HepG2 (cell line): ENCODE results near the gene ARL16. TPM values are rescaled to one million over a fixed set of nuclear protein-coding genes. Genes with fewer than 3 reads are reported as not detected.

Source experiments
- CBX2 ChIP-seq, 2 experiments: fragments of 200-600 bp in 1 of 2; sonication (generic); formaldehyde crosslinking in 1 of 2; IDR thresholded peaks; 2 replicates each; pipeline versions ENCODE4 v1.7.0 to v1.8.1; 2018 to 2022; ENCODE audit warnings: low read depth in 2 of 2, low read length in 1 of 2, mild to moderate bottlenecking in 1 of 2, missing genetic modification reagents in 1 of 2
- CHCHD3 ChIP-seq: sonication (generic); formaldehyde crosslinking; IDR thresholded peaks from 2 replicates; pipeline ENCODE4 v1.8.0; 2022; ENCODE audit warnings: mild to moderate bottlenecking, missing genetic modification reagents, moderate library complexity
- JUNB ChIP-seq: sonication (generic); formaldehyde crosslinking; IDR thresholded peaks from 2 replicates; pipeline ENCODE4 v1.8.0; 2022; ENCODE audit warnings: missing genetic modification reagents, mild to moderate bottlenecking, borderline replicate concordance
- JUND ChIP-seq: sonication (generic); formaldehyde crosslinking; IDR thresholded peaks from 2 replicates; pipeline ENCODE4 v1.8.0; 2022; ENCODE audit warnings: mild to moderate bottlenecking, missing genetic modification reagents
- MIER3 ChIP-seq: IDR thresholded peaks from 2 replicates; pipeline ENCODE4 v1.6.1; 2016; ENCODE audit warnings: missing compliant biosample characterization, borderline replicate concordance
- NFIC ChIP-seq: IDR thresholded peaks from 2 replicates; pipeline ENCODE4 v1.6.1; 2012; ENCODE audit warnings: mild to moderate bottlenecking, low read length, inconsistent platforms
- NFYB ChIP-seq: sonication (generic); formaldehyde crosslinking; IDR thresholded peaks from 2 replicates; pipeline ENCODE4 v1.4.0; 2020; ENCODE audit warnings: missing genetic modification reagents
- PAX8 ChIP-seq: sonication (generic); formaldehyde crosslinking; IDR thresholded peaks from 2 replicates; pipeline ENCODE4 v1.8.0; 2022; ENCODE audit warnings: mild to moderate bottlenecking, missing genetic modification reagents, borderline replicate concordance
- REXO4 ChIP-seq: sonication (generic); formaldehyde crosslinking; IDR thresholded peaks from 2 replicates; pipeline ENCODE4 v1.8.0; 2022; ENCODE audit warnings: missing genetic modification reagents, mild to moderate bottlenecking, borderline replicate concordance
- RFXANK ChIP-seq: IDR thresholded peaks from 2 replicates; pipeline ENCODE4 v1.6.1; 2016
- SP1 ChIP-seq, 2 experiments: fragments of 450-650 bp in 1 of 2; sonication (generic) in 1 of 2; formaldehyde crosslinking in 1 of 2; IDR thresholded peaks; 2 replicates each; pipeline versions ENCODE4 v1.4.0 to v1.6.1; 2016 to 2020; ENCODE audit warnings: missing genetic modification reagents in 1 of 2
- ZC3H4 ChIP-seq: sonication (generic); formaldehyde crosslinking; IDR thresholded peaks from 2 replicates; pipeline ENCODE4 v1.4.0; 2020; ENCODE audit warnings: missing genetic modification reagents, borderline replicate concordance
- ZNF773 ChIP-seq: sonication (generic); formaldehyde crosslinking; IDR thresholded peaks from 2 replicates; pipeline ENCODE4 v1.4.0; 2020; ENCODE audit warnings: missing genetic modification reagents, borderline replicate concordance
- polyA plus RNA-seq, 8 experiments: library from polyadenylated mRNA; depleted of rRNA in 3 of 8; stranded (reverse) in 7 of 8; unstranded in 1 of 8; fragments of >200 nt; fragmentation: Illumina TruSeq in 4 of 8; extraction: Trizol in 4 of 8; gene quantifications; 2 replicates each; pipeline versions ENCODE4 v1.2.1 to v1.2.3, GENCODE V29; 2011 to 2016; ENCODE audit warnings: low read depth in 4 of 8, missing spikeins in 1 of 8, mixed read lengths in 1 of 8; ENCODE audit not compliant: insufficient read depth in 1 of 8
- total RNA-seq, 5 experiments: library from RNA; depleted of rRNA; stranded (reverse); fragments of >200 nt; fragmentation: Illumina TruSeq; extraction: Trizol; gene quantifications; 2 replicates each; pipeline ENCODE4 v1.2.3, GENCODE V29; 2016; ENCODE audit warnings: low read depth in 1 of 5
- TF ChIP-seq, protein P1 (sequence below): sonication (generic); formaldehyde crosslinking; IDR thresholded peaks from 2 replicates; pipeline ENCODE4 v1.4.0; 2020; ENCODE audit warnings: missing genetic modification reagents
- TF ChIP-seq, protein P2 (sequence below): sonication (generic); formaldehyde crosslinking; IDR thresholded peaks from 2 replicates; pipeline ENCODE4 v1.5.0; 2020; ENCODE audit warnings: missing genetic modification reagents, mild to moderate bottlenecking, borderline replicate concordance
- TF ChIP-seq, protein P3 (sequence below): sonication (generic); formaldehyde crosslinking; conservative IDR thresholded peaks from 2 replicates; pipeline ENCODE4 v1.8.0; 2022; ENCODE audit warnings: mild to moderate bottlenecking, moderate library complexity, missing genetic modification reagents
- TF ChIP-seq, protein P4 (sequence below): sonication (generic); formaldehyde crosslinking; IDR thresholded peaks from 2 replicates; pipeline ENCODE4 v1.4.0; 2020; ENCODE audit warnings: missing genetic modification reagents; ENCODE audit errors: not compliant biosample characterization
- TF ChIP-seq, protein P5 (sequence below): sonication (generic); formaldehyde crosslinking; IDR thresholded peaks from 2 replicates; pipeline ENCODE4 v1.4.0; 2020; ENCODE audit warnings: low read depth, mild to moderate bottlenecking, missing genetic modification reagents

Gene ARL16
- total and polyA plus RNA-seq, 2 of the 13 experiments (the other 11 are each of a cell fraction or from before 2014, with no cell fraction given): 20.8 to 30.8 TPM

DNA sequence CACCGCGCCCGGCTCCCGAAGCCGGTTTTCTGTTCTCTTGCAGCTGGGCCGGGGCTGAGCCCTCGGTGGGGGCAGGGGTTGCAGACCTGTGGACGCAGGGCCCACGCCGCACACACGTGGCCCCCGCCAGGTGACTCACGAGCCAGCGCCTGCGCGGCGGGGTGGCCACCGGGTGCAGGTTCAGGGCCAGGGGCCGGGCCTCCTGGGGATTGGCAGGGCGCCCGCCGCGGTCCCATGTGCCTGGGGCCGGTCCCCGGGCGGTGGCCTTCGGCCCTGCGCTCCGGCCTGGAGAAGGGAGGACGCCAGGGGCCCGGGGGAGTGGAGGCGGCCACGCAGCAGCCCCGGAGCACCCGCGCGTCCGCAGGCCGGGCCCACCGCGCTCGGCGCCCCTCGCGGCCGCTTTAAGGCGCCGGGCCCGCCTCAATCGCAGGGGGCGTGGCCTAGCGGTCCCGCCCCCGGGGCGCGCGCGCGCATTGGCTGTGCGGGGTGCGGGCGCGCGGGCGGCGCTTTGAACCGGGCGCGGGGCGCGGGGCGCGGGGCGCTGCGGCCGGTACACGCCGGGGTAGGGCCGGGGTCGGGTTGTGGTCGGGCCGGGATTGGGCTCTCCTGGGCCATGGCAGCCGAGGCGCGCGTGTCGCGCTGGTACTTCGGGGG, 28.3 kb upstream of the ARL16 start, which contains the start of gene SLC25A10 (continued):
- TF ChIP-seq, protein P1, sequence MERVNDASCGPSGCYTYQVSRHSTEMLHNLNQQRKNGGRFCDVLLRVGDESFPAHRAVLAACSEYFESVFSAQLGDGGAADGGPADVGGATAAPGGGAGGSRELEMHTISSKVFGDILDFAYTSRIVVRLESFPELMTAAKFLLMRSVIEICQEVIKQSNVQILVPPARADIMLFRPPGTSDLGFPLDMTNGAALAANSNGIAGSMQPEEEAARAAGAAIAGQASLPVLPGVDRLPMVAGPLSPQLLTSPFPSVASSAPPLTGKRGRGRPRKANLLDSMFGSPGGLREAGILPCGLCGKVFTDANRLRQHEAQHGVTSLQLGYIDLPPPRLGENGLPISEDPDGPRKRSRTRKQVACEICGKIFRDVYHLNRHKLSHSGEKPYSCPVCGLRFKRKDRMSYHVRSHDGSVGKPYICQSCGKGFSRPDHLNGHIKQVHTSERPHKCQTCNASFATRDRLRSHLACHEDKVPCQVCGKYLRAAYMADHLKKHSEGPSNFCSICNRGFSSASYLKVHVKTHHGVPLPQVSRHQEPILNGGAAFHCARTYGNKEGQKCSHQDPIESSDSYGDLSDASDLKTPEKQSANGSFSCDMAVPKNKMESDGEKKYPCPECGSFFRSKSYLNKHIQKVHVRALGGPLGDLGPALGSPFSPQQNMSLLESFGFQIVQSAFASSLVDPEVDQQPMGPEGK (CRISPR knock-in tag): peak; percentile 98
- TF ChIP-seq NFIC (peak; percentile 34; the same call in 1 of the 2 replicates), ZC3H4 (CRISPR knock-in tag) (0 out of 2 replicates have a peak, but pooled peaks have one; percentile 84), REXO4 (CRISPR knock-in tag) (peak; percentile 99), CBX2 (IDR thresholded peaks at IDR 0.05; ENCODE audit: low read depth, low read length) (no peak), CBX2 (CRISPR knock-in tag; IDR thresholded peaks at IDR 0.05; ENCODE audit: low read depth) (no peak), JUNB (CRISPR knock-in tag) (peak; percentile 87; the same call in 1 of the 2 replicates), ZNF773 (peak; percentile 99), CHCHD3 (peak; percentile 86; the same call in 1 of the 2 replicates), NFYB (peak; percentile 51), MIER3 (peak; percentile 98), JUND (CRISPR knock-in tag) (peak; percentile 96), PAX8 (CRISPR knock-in tag) (peak; percentile 96; the same call in 1 of the 2 replicates), RFXANK (CRISPR knock-in tag) (peak; percentile 84), SP1 (IDR thresholded peaks at IDR 0.05) (no peak), SP1 (CRISPR knock-in tag; IDR thresholded peaks at IDR 0.05) (peak; percentile 58)
- TF ChIP-seq, protein P2, sequence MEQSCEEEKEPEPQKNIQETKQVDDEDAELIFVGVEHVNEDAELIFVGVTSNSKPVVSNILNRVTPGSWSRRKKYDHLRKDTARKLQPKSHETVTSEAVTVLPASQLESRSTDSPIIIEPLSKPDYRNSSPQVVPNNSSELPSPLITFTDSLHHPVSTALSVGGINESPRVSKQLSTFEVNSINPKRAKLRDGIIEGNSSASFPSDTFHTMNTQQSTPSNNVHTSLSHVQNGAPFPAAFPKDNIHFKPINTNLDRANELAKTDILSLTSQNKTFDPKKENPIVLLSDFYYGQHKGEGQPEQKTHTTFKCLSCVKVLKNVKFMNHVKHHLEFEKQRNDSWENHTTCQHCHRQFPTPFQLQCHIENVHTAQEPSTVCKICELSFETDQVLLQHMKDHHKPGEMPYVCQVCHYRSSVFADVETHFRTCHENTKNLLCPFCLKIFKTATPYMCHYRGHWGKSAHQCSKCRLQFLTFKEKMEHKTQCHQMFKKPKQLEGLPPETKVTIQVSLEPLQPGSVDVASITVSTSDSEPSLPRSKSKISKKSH (CRISPR knock-in tag): peak; percentile 95
- TF ChIP-seq, protein P3, sequence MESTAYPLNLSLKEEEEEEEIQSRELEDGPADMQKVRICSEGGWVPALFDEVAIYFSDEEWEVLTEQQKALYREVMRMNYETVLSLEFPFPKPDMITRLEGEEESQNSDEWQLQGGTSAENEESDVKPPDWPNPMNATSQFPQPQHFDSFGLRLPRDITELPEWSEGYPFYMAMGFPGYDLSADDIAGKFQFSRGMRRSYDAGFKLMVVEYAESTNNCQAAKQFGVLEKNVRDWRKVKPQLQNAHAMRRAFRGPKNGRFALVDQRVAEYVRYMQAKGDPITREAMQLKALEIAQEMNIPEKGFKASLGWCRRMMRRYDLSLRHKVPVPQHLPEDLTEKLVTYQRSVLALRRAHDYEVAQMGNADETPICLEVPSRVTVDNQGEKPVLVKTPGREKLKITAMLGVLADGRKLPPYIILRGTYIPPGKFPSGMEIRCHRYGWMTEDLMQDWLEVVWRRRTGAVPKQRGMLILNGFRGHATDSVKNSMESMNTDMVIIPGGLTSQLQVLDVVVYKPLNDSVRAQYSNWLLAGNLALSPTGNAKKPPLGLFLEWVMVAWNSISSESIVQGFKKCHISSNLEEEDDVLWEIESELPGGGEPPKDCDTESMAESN (CRISPR knock-in tag): peak; percentile 97
- TF ChIP-seq, protein P4, sequence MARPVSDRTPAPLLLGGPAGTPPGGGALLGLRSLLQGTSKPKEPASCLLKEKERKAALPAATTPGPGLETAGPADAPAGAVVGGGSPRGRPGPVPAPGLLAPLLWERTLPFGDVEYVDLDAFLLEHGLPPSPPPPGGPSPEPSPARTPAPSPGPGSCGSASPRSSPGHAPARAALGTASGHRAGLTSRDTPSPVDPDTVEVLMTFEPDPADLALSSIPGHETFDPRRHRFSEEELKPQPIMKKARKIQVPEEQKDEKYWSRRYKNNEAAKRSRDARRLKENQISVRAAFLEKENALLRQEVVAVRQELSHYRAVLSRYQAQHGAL: peak; percentile 99
- TF ChIP-seq, protein P5, sequence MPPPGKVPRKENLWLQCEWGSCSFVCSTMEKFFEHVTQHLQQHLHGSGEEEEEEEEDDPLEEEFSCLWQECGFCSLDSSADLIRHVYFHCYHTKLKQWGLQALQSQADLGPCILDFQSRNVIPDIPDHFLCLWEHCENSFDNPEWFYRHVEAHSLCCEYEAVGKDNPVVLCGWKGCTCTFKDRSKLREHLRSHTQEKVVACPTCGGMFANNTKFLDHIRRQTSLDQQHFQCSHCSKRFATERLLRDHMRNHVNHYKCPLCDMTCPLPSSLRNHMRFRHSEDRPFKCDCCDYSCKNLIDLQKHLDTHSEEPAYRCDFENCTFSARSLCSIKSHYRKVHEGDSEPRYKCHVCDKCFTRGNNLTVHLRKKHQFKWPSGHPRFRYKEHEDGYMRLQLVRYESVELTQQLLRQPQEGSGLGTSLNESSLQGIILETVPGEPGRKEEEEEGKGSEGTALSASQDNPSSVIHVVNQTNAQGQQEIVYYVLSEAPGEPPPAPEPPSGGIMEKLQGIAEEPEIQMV (CRISPR knock-in tag): peak; percentile 93; the same call in 1 of the 2 replicates
